ENCODE data around the gene TUBGCP2.

DNA sequence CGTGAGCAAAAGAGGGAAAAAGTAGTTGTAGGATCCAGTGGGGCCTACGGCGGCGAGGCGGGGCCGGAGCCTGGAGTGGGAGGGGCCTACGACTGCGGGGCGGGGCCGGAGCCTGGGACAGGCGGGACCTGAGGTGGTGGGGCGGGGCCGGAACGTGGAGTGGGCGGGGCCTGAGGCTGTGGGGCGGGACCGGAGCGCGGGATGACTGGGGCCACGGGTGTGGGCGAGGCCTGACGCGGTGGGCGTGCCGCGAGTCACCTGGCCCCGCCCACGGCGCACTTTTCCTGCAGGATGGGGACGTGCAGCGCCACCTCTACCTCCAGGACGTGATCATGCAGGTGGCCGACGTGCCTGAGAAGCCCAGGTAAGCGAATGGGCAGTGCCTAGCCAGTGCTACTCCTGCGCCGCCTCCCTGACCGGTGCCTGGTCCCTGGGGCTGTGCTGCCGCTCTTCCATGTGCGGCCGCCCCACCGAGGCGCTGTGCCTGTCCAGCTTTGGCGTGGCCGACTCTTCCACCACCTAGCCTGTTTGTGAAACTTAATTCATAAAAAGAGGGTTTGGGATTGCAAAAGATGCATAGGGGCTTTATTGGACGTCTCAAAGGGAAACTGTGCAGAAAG, 538 bp upstream of the TUBGCP2 start:
- TF ChIP-seq CTCF (IDR thresholded peaks at IDR 0.05) (no peak), POLR2AphosphoS5 (IDR thresholded peaks at IDR 0.05) (no peak), EP300 (IDR thresholded peaks at IDR 0.05) (no peak), POLR2A (IDR thresholded peaks at IDR 0.05) (no peak)

All from suprapubic skin (tissue), 4 donors.